GM19372 (cell line): ENCODE measurements around the gene PITPNM3.

Experiments used
- ATAC-seq: cut with Tn5 transposase; IDR thresholded peaks from one replicate; pipeline ENCODE4 v1.9.1; 2021; ENCODE audit warnings: mild to moderate bottlenecking, low read depth, moderate library complexity; ENCODE audit not compliant: unreplicated experiment

PITPNM3 gene

DNA sequence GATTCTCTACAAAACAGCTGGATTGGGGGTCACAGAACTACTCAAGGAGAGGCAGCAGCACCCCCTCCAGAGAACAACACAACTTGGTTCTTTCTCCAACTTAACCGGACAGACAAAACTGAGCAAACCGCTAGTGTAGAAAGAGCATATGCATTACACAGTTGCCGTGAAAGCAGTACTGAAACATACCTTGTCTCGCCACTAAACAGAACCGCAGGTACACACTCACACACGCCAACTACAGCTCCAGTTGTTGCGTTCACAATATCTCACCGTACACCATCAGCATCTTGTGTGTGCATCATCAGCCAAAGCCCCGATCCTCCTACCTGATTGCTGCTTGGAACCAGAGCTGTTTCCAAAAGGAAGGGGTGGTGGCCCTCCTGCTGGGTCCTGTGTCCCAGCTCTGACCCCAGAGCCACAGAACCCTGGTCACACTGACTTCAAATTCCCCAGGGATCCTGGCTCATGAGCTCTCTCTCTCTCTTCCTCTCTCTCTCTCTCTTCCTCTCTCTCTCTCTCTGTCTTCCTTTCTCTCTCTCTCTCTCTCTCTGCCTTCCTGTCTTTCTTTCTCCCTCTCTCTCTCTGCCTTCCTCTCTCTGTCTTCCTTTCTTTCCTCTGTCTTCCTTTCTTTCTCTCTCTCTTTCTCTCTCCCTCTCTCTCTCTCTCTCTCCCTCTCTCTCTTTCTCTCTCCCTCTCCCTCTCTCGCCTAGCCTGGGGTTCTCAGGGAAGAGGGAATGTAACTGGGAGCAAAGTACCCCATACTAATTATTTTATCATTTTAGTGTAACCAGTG is 103.7 kb downstream of the PITPNM3 start:
- ATAC-seq: no peak

DNA sequence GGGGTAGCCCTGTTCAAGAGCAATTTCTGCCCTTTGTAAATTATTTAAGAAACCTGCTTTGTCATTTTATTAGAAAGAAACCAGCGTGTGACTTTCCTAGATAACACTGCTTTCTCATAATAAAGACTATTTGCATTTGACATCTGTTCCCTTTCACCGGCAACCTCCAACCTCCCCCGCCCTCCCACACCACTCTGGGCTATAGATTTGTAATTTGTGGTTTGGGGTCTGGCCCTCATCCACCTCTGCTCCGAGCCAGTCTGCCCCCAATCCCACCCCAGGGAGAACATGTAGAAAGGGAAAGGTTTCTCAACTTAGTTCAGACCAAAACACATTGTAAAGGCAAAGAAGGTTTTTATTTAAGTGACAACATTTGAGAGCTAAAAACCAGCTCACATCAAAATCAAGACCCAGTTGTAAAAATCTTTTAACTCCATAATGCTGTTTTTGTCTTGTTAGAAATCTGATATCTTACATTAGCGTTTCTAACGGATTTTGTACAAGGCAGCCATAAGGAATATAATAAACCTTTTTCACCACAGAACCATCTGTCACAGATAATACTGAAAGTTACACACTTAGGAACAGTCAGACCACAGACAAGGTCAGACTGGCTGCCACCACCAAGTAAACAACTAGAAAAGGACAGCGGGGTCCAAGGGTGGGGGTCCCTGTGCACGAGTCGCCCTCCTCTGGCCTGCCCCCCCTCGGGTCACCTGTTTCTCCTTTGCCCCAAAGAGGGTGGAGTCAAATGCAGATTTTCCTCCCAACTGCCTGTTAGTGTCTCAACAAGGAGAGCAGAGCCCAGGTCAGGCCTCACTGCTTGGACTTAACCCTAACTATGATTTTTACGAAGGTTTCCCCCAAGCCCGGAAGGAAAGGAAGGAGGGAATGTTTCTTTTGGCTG is 105.2 kb downstream of the PITPNM3 start:
- ATAC-seq: no peak

DNA sequence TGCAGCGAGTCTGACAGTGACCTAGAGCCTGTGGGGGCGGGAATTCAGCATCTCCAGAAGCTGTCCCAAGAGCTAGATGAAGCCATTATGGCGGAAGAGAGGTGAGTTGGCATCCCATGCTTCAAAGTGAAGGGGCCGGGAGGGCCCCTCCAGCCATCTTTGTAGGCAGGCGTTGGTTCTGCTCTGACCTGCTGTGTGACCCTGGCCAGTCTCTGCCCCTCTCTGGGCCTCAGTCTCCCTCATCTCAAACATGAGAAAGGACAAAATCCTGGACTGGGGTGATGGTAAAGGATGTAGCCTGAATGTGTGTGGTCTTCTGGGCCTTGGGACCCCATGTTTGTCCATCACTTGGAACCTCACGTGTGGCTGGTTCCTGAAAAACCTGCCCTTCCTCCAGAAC is 107.0 kb downstream of the PITPNM3 start:
- ATAC-seq: no peak

DNA sequence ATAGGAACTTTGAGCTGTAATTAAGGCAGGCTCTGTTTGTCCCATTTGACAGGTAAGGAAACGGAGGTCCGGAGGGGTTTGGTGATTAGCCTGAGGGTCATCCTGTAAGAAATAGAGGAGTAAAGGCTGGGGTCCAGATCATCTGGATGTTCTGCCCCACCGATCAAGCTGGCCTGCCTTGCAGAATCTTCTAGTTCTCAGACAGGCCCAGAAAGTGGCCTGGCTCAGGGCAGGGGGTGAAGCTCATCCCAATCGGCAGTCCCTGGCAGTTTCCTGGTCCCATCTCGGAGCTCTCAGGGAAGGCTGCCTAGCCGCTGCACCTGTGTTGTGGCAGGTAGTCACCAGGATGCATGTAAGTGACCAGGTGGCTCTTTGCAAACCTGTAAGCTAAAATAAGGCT is 107.9 kb downstream of the PITPNM3 start:
- ATAC-seq: no peak

DNA sequence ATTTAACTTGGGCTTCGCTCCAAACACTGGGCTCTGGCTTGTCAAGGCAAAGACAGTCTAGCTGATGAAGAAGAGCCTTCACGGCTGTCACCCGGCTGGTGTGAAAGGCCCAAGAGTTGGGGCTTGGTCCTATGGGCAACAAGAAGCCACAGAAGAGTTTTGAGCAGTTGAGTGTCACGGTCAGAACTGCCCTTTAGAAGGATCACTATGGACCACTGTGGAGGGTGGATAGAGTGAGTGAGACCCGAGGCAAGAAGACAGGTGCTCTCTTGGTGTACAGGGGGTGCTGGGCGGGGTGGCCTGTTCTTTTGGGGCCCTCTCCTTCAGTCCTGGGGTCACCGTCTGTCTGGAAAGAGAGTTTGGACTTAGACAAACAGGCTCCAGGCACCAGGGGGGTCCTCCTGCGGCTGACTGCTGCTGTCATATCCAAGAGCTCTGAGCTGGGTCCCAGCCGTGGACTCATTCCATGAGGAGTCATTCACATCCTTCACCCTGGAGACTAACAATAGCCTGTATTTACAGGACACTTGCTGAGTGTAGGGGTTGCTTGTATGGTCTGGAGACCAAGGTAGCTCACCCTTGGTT is 109.7 kb downstream of the PITPNM3 start:
- no peak for ATAC-seq

DNA sequence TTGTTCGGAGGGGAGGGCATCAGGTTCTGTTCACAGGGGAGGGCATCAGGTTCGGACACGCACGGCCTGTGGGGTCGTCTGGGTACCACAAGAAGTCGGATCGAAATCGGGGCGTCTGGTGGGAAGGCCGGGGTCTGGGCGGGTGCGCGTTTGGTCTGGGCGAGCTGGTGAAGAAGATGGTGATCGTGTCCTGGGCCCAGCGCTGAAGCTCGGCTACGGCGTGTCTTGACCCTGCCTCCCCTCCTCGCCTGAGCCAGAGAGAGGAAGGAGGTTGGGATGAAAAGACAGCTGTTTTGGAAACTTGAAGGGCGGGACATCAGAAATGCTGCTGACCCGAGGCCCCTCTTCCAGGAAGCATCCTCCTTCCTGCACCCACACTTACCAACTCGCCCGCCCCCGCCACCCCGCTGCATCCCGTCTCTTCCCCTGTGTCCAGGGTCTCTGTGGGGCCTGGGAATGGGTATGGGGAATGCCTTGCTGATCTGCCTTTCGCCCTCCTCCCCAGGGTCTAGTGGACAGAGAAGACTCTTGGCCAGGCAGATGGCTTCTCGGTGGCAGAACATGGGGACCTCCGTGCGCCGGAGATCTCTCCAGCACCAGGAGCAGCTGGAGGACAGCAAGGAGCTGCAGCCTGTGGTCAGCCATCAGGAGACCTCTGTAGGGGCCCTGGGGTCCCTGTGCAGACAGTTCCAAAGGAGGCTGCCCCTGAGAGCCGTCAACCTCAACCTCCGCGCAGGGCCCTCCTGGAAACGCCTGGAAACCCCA is 111.6 kb downstream of the PITPNM3 start:
- ATAC-seq: no peak

DNA sequence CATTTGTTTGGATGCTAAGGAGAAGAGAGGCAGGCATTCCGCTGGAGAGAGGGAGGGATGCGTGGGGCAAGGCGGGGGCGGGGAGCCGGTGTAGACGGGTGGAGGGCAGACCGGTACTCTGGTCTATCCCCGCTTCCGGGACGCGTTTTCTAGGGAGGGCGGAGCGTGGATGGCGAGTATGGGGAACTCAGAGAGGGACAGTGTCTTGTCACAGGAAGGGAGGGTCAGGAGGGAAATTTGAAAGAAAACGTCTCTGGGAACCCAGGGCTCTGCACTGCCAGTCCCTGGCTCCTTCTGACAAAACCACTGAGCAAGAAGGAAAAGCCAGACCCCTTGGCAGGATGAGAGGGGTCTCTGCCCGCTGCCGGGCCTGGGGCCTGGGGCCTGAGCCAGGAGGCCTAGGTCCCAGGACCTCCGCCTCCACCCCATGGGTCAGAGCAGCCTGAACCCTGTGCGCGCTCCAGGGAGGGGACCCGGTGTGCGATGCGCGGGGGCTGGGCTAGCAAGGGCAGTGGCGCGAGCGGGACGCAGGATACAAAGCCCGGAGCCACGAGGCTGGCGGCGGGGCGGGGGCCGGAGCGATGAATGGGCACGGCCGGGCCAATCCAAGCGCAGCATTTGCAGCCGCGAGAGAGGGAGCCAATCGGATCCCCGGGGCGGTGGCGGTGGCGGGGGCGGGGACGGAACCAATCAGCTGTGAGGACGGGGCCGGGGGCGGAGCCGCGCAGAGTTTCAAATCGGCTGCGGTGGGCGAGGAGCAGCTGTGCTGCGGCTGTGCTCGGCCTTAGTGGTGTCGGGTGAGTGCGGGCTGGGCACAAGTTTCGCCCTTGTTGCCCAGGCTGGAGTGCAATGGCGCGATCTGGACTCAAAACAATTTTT is 112.4 kb downstream of the PITPNM3 start, which contains the start of gene PIMREG:
PIMREG (plus strand) TSS at position 764 of the 879 bp plus-strand sequence. CDS start 656 bp downstream, outside the sequence.
- peak; percentile 88 for ATAC-seq

DNA sequence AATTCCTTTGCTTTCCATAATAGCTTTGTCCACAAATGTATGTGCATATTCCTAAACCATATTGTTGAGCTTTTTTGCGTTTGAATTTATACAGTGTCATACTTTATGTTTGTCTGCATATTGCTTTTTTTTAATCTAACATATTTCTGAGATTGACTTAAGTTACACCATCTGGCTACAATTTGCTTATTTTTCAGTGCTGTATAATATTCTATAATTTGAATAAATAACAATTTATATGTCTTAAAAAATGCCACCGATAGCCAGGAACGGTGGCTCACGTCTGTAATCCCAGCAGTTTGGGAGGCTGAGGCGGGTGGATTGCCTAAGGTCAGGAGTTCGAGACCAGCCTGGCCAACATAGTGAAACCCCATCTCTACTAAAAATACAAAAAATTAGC is 113.6 kb downstream of the PITPNM3 start:
- ATAC-seq: no peak

DNA sequence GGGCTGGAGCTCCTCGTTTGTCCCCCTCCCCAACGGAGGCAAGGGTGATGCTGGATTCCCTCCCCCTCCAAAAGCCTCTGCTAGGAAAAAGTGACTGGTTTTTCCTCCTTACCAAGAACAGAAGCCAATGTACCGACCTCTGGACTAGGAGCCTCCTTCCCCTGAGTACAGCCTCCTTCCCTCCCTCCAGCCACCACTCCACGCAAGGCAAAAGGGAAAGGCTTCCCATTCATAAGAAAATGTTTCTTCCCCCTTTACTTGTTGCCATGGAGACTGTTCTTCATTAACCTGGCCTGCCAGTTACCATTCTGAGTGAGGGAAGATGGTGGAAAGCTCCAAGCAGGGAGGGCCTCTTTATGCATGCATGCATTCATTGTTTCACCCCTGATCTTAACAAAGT is 116.4 kb downstream of the PITPNM3 start:
- no peak for ATAC-seq

DNA sequence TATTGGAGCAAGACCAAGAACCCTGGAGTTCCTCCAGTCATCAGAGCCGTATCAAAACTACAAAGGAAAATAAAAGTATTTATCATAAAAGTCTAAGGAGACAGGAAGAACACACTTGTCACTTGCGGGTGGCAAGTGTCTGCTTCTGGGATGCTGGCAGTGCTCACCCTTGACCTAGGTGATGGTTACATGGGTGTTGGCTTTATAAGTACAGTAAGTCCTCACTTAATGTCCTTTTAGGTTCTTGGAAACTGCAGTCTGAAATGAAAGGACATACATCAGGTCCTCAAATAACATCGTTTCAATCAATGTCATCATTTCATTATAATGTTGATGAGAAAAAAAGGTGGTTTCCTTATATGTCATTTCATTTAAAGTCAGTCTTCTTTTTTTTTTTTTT is 118.4 kb downstream of the PITPNM3 start:
- no peak for ATAC-seq

DNA sequence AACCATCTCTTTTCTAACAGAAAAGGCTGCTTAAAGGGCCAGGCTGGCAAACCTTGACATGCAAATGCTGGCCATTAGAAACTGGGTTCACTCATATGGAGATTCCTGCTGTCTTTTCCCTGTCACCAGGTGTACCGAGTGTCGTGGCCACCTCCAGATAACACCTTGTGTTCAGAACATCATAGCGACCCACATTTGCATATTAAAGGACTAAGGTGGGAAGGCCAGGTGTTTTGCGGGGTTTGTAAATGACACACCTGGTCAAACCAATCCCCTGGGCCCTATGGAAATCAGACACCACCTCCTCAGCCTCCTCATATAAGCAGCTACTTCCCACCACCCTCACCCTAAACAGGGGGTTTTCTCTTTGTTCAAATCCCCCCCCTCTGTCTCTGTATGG is 118.9 kb downstream of the PITPNM3 start:
- ATAC-seq: no peak

DNA sequence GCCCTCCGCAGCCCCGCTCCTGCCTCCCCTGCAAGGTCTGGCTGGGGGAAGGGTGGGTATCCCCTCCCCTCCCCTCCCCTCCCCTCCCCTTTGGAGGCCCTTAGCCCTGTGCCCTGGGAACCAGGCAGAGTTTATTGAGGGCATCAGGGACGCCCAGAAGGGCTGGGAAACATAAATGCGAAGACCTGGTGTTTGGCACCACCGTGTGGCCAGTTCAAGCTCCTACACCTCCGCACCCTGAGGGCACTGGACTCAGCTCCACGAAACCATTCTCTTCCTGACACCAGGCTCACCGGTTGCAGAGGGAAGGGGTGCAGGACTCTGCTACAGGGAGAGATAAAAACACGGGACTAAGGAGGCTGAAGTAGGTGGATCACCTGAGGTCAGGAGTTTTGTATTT is 120.4 kb downstream of the PITPNM3 start:
- ATAC-seq: no peak

DNA sequence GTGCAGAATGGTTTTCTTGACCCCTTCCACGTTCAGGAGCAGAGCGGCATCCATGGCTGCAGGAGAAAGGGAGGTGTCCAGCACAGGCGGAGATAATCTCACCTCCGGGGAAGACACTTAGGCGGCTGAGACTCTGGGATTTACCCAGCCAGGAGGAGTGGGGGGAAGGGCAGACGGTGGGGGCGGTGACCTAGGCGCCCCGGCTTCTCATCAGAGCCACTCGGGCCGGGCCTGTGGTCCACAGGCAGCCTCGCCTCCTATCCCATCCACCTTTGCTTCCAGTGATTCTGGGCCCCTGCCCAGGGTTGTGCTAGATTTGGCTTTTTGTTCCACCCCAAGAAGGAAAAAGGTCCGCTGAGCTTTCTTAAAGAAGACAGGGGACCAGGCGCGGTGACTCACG is 121.3 kb downstream of the PITPNM3 start, which contains the start of gene AIPL1:
AIPL1 (minus strand) TSS at position 71 of the 400 bp plus-strand sequence; CDS start at position 54, 17 bp downstream.
- ATAC-seq: no peak

DNA sequence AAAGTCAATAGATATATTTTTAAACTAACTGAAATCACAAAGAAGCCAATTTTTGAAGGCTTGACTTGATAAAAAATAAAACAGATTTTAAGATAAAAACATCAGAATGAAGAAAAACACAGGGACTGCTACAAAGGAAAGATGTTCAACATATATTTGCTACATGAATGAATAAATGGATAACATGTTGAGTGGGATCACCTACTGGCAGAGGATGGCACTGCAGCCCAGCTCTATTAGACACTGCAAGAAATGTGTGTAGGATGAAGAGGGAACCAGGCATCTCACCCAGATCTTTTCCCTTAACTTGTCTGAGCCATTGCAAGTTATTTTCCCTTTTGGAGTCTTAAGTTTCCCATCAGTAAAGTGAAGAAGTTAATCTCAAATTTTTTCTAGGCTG is 125.6 kb downstream of the PITPNM3 start:
- no peak for ATAC-seq

DNA sequence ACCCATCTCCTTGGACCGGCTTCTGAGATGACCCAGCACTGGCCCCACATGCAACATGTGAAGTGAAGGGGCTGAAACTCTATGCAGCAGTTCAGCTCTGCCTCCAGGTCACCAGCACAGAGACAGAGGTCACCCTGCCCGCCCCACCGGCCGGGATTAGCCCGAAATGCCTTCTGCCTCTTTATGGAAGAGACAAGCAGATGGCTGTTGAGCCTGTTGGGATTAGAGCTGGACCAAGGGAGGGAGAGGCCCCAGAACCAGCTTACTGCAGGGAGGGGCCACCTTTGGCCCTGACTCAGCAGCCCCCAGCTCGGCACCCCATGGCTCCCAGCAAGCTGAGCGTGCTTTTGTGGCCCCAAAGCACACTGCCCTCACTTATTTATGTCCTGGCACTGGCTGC is 127.1 kb downstream of the PITPNM3 start:
- no peak for ATAC-seq

DNA sequence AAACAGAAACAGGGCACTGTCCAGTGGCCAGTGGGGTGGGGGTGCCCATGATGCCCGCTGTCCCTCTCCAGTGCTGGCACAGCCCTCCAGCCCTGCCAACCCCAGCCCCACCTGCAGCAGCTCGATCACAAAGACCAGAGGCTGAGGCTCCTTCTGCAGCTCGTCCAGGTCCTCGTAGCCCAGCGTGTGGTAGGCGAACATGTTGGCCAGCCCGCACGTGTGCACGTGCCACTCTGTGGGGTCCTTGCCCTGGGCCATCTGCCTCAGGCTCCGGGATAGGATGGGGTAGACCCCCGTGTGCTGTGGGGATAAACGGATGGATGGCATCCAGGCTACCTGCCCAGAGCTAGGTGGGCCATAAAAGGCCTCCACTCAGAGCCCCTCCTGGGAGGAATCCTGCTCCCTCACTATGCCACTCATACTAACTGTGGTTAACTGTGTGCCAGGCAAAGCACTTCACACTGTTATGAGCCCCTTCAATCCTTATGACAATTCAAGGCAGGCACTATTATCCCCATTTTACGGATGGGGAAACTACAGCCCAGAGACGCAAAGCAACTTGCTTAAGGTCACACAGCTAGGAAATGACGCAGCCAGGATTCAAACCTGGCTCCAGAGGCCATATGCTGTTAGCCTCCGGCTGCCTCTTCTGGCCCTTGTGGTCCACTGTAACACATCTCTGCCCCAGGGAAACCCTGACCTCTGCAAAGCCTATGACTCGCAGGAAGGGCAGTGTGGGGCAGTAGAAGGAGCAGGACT is 128.0 kb downstream of the PITPNM3 start:
- ATAC-seq: no peak

DNA sequence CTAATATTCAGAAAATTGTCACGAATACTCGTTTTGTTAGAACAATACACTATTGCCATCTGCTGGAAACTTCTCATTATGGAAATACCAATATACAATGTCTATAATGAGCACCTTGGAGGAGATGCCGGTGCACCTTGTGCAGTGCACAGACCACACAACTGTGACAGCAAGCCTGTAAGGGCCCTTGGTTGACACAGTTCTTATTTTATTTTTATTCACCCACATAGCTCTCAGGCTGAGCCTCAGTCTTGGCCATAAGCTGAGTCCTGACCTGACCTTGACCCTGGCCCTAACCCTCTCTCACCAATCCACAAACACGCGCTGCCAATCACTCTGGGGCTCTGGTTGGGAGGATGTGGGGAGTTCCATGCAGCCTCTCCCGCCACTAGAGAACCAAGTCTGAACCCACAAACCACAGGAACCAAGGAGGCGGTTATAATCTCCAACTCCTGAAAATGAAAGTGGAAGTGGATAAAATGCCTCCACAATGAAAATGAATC is 129.0 kb downstream of the PITPNM3 start:
- ATAC-seq: no peak

DNA sequence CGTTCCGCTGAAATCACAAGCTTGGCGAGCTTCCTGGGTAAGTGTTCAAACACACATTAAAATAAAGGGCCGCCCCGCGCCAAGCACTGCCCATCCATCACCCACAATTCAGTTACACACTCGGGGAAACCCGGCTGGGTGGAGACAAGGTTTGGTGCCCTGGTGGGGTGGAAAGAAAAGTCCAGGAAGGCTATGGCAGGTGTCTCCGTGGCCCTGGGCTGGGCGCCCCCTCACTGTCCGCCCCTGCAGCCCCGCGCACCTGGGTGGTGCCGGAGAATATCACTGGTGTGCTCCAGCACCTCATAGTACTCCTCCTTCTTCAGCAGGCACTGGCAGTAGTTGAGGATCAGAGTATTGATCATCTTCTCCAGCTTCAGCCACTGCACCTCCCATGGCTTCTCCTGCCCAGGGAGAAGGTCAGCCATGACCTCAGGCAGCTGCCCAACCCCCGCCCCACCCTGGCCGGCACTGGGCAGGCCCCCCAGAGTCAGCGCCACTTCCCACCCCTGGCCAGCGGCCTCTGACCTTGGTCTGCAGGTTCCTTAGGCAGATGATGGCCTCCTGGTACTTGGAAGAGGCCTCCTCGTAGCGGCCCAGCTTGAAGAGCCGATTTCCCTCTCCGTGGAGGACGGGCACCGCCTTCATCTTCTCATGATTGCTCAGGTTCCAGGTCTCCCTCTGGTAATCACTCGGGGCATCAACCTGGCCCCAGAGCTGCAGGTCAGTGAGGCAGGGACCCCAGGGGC is 129.8 kb downstream of the PITPNM3 start:
- ATAC-seq: no peak
